ENCODE results near the gene PRKN. TPM values are rescaled to one million over a fixed set of nuclear protein-coding genes. Genes with fewer than 3 reads are reported as not detected.

Gene PRKN
- polyA plus RNA-seq, 1 donor, result 4.6 TPM

DNA sequence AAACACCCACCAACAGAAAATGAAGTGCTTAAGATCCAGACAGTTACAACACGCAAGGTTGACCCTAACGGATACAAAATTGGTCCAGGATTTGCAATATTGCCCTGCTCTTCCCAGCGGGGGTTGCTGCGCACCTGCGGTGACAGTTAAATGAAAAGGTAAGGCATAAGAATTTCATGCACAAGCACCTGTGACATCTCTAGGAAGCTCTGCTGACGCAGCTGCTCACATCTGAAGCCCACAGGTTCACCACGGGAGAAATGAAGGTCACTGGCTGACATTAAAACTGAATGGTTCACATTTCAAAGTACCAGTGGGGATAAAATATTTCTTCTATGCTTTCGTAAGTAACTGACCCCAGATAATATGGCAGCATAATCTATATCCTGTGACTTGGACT is 764.4 kb downstream of the PRKN start:
- DNase-seq (ENCODE audit: low read depth), result no peak

DNA sequence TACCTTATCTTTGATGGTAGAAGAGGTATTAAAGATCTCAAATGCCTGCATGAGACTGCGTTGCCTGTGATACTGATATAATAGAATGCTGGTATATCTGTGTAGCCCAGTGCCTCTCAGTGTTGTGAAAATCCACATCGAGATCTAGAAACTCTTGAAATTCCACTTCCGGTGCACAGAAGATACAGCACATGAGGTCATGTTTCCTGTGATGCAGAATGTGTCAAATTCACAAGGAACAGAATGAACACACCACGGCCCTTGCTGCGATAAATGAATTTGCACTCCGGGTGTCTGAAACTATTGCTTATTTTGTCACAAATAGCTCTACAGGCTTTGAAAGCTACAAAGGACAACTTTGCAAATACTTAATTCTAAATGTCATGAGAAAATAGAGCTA is 765.8 kb downstream of the PRKN start:
- no peak for DNase-seq (ENCODE audit: low read depth)

DNA sequence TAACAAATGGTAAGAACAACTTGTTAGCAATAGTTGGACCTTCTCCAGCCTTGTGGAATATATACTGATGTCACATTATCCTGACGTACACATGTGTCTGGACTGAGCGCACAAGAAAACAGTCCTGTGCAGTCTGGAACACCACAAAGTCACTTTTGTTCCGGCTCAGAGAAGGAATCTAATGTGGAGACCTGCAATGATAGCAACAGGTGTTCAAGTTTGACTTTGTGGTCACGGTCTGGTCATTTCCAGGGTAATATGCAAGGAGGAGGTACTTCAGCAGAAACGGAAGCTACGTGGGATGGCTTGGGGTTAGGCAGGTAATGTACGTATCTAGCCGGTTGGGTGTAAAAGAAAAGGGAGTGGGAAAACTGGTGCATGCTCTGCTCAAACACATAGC is 766.5 kb downstream of the PRKN start:
- DNase-seq (ENCODE audit: low read depth), result no peak

DNA sequence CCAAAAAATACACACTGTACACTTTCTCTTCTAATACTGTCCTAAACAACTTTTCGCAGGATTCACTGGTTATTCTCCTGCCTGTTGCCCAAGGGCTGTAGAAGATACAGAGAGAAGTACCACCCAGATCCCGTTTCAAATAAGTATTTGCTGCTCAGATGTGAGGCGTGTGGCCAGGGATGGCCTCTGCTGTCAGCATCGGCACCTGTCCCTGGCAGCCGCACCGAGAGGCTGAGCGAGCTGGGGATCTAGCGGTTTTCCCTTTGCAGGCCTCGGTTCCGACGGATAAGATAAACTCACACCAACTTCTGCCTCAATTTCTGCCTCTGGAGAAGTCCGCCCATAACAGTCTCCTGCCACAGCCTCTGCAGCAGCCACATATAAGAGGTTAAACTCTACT is 768.5 kb downstream of the PRKN start:
- no peak for DNase-seq (ENCODE audit: low read depth)

DNA sequence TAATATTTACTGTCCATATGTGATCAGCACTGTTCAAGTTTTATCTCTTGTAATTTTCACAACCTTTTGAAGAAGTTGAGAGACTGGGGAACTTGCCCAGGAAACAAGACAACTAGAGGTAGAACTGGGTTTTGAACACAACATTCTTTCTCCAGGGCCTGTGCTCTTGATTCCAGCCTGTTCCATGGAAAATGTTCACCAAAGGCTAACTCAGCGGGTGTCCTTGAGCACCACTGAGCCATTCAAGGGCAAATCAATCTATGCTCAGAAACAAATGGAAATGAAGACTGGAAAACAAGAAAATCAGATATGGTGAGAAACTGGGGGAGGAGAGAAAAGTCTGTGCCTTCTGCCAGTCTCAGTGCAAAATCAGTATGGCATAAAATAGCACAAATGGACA is 771.5 kb downstream of the PRKN start:
- no peak for DNase-seq (ENCODE audit: low read depth)

DNA sequence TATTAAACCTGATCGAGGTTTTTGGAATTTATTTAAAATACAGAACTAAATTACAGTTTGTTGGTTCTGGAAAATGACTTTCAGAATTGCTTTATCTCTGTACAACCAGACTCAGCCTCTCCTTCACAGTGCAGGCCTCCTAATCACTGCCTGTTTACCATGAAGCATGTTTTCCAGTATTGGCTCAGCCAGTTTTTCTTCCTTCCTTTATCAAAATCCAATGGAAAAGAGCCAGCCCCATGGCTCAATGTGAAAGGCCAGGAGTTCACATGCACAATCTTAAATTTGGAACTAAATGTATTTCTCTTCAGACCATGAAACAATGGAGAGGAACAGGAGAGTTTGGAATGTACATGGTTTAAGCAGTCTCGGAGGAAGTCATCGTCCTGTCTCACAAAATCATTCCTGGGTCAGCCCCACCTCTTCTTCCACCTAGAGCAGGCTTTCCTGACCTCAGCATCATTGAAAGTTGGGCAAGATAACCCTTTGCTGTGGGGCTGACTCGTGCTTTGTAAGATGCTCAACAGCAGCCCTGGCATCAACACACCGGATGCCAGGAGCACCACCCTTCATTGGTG is 772.8 kb downstream of the PRKN start:
- DNase-seq (ENCODE audit: low read depth), result no peak

DNA sequence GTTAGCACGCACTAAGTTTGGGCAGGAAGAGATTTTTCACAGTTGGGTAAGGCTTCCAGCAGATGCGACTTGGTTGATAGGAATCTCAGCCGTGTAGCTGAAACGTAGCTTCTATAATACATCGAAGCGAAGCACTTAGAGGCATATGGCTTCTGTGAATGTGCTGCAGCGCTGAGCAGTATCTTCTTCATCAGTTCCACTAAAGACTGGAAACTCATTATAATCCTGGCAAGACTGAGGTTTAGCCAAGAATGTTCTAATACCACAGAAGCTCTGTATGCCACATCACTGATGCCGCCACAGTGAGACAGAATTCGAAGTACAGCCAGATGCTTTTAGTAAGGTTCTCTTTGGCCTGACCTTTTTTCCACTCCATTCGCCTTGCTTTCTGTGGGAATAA is 773.5 kb downstream of the PRKN start:
- no peak for DNase-seq (ENCODE audit: low read depth)

DNA sequence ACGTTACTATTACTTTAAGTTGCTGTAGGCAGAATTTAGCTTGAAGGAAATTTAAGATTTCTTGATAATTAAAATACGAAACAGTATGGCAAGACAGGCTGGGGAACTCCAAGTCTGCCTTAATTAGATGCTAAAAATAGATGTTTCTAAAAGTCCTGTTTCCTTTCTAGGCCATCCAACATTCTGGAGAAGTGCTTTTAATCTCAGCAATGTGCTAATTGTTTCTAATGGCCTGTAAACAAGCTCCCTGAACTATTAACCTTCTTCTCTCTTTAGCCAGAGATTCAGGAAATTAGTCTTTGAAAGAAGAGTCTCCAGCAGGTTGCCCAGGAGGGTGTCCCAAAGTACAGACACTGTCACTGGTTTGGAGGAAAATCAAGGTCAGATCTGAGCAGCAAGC is 776.4 kb downstream of the PRKN start:
- no peak for DNase-seq (ENCODE audit: low read depth)

DNA sequence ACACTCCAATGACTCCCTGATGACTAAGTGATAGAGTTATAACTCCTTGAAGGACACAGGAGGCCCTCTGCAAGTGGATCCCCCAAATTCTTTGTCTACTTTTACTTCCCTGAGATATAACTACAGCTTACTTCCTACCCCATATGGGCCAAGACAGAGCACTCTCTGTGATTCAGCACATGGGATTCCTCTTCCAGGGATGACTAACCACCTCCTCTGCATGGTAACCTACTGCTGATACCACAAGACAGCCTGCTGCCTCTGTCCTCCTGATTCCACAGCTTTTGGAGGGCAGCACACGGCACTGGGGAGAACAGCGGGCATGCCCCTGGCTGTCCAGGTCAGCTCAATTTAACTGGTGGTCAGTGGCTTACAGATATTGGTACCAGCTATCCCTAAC is 778.0 kb downstream of the PRKN start:
- DNase-seq (ENCODE audit: low read depth), result no peak

DNA sequence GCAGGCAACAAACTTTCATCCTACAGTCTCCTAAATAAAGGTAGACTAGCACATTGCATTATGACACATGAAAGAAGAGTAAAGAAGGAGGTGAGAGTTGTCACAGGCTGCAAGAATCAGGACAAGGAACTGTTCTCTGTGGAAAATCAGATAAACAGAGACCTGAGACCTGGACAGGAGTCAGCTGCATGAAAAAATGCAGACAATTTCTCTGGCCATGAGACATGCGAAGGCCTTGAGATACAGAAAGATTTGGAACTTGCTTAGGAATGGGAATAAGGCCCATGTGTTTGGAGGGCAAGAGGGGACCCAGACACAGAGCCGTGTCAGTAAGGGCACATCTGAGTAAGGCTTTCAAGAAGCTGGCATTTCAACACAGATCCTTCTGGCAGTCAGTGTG is 779.1 kb downstream of the PRKN start:
- no peak for DNase-seq (ENCODE audit: low read depth)

DNA sequence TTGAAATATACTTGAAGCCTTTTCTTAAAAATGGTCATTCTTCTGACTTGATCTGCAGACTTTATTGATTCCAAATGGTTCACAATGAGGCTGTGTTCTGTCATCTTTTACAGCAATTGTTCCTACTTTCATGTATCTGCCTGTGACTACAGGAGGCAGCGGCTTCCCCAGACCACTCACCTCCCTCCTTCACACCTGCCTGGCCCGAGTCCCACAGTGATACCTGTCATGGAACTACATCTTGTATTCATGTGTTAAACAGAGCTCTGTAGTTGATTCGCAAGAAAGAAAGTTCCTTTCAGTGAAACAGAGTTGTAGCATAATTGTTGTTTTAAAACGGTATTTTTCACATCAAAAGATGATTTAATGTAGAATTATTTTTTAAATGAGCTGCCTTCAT is 780.2 kb downstream of the PRKN start:
- DNase-seq (ENCODE audit: low read depth), result no peak

DNA sequence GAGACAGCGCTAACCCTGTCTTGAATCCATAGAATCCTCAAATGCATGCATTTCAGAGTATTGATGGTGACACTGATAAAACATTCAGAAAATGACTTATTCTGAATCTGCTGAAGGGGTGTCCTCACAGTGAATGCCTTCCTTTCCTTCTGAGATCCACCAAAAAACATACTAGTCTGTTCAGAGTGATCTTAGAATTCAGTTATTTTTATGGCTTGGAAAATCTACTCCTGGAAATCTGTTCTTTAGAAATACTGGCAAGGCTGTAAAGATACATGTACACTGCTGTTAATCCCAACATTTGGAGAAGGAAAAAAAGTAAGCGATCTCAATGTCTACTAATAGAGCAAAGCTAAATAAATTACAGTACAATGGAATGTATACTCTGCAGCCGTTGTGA is 781.1 kb downstream of the PRKN start:
- no peak for DNase-seq (ENCODE audit: low read depth)

DNA sequence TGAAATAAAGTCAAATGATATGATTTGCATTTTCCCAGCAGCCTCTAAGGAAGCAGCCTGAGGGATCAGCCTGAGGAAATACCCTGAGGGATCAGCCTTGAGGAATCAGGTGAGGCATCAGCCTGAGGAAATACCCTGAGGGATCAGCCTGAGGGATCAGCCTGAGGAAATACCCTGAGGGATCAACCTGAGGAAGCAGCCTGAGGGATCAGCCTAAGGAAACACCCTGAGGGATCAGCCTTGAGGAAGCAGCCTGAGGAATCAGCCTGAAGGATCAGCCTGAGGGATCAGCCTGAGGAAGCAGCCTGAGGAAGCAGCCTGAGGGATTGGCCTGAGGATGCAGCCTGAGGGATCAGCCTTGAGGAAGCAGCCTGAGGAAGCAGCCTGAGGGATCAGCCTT is 784.0 kb downstream of the PRKN start:
- DNase-seq (ENCODE audit: low read depth), result no peak

DNA sequence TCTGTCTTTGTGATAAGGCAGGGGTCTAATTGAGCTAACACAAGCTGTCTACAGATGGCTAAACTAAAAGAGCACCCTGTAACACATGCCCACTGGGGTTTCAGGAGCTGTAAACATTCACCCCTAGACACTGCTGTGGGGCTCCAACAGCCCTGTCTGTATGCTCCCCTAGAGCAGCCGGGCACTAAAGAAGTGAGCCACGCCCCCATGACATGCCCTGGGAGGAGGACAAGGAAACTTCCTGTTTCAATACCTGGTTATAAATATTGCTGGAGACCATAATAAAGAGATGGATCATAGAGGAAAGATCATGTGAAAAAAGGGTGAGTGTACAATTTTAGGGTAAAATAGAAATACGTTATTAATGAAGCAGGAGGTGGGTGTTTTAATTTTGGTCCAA is 786.0 kb downstream of the PRKN start:
- no peak for DNase-seq (ENCODE audit: low read depth)

DNA sequence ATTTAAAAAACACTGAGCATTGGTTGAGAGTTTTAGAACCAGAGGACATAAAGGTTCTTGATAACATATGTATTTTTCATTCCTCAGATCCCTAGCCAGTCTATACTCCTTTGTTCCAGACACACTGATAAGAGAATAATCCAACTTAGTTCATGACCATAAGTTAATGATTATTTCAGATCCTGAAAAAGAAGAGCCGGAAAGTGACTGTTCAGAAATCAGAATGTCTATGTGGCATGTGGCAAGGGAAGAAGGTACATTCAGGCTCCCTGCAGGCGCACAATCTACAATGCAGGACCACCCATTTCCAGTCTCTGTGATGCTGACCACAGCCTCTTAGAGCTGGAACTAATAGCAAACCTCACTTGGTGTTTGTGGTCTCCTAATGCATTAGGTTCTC is 787.0 kb downstream of the PRKN start:
- no peak for DNase-seq (ENCODE audit: low read depth)

DNA sequence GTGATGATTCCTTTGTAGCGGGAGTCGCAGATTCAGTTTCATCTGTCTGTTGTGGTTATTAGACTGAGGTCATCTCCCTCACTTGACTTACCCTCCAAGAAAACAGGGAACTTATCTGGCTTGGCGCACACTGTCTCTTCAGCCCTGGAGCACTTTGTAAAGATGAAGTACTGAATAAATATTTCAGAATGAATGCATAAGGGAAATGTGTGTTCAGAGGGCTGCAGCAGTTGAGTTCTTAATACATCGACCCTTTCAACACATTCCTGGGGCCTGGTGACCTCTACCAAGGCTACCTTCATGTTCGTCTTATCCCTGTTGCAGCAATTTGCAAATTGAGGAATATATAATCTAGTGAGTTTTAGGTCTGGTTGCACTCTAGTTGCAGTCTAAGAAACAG is 801.2 kb downstream of the PRKN start:
- DNase-seq (ENCODE audit: low read depth), result no peak

DNA sequence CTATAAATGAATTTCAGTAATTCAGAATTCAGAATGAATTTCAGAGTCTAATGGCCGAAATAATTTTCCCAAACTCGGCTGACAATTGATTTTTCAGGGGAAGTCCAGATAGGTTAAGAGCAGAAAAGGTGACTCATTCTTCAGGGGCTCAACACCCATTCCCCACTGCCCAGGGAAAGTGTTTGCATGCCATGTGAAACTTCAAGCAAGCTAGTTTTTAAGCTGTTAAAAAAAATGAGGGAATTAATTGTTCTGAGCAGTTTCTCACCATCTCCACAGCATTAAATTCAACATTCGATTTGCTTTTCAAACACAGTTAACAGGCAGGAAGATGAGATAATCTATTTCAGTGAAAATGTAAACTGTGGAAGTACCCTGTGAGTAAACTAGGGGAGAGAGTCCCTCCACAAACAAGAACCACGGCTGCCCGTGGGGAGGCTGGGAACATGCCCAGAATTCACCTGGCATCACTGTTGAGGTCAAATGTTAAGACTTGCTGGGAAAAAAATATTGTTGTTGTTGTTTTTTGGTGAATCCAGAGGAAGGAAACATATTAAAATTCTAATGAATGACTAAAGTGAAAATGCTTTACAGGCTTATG is 803.0 kb downstream of the PRKN start:
- no peak for DNase-seq (ENCODE audit: low read depth)

DNA sequence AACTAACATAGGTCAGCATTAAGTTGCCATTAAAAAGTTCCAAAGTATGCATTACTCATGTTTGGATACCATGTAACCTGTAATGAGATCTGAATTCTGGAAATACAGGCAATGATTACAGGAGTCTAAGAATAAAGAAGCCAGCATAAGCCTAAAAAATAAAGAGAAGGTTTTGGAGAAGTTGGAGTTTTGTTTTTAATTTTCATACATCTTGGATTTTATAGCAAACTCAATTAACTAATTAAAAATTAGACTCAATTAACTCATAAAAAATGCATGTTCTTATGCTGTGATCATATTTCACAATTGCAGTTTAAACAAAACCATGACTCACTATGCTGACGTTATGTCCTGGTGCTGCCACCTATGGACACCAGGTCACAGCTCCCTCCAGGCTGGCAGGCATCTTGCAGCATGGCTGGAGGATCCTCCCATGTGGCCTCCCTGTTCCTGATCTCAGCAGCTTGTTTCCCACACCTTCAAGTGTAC is 804.9 kb downstream of the PRKN start:
- no peak for DNase-seq (ENCODE audit: low read depth)

DNA sequence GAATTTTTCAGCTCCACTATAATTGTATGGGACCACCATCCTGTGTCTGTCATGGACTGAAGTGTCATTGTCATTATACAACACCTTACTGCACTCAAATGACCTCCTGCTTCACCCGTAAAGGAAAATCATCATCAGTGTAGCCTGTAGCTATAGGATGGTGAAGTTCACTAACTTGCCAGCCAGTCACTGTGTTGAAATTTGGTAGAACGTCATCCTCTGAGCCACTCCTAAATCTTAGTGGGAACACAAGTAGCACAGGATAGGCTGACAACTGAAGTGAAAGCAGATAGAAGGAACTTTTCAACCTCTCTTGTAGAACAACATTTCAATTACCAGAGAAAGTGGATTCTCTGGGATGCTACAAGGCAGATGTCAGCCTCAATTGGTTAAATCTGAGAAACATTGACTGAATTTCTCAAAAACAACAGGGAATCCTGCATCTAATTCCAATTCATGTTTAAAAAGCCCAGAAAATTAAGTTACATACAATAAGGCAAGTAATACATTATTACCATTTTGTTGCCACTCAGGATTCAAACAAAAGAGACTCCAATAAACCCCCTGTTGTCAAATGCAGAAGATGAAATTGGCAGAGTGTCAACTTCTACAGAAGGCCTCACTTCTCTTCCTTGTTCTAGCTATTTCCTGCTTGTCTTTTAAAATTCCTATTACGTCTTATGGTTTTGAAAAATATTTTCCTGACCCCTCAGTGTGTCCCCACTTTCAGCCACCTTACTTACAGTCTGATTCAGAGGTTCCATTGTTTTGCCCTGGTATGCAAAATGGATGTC is 805.8 kb downstream of the PRKN start:
- no peak for DNase-seq (ENCODE audit: low read depth)

DNA sequence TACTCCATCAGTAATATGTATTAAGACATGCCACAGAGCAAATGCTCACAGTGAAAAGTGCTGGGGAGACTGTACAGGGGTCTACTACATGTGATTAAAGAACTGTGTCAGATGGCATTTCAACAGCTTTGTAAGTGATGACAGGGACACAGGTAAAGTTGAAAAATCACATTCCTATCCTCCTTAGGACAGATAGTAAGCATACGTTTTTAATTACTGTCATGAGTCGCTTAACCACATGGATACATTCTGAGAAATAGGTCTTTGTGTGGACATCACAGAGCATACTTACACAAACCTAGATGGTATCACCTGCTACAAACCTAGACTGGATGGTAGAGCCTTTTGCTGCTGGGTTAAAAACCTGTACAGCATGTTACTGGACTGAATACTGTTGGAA is 807.9 kb downstream of the PRKN start:
- DNase-seq (ENCODE audit: low read depth), result no peak

DNA sequence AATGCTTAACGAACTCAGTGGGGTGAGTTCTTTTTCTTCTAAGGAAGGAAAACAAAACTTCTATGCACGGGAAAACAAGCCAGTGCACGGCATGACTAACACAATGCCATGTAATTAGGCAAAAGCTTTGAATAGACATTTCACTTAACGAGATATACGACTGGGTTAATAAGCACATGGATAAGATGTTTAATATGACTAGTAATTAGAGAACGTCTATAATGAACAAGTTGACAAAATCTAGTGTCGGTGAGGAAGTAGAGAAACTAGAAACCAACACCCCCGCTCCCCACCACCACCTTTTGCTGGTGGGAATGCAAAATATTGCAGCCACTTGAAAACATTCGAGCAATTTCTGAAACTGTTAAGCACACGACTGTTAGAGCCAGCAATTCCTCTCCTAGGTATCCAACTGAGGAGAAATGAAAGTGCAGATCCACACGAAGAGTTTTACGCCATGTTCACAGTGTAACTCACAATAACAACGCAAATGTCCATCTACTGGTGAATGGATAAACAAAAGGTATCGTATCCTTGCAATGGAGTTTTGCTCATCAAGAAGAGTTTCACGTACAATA is 808.8 kb downstream of the PRKN start:
- DNase-seq (ENCODE audit: low read depth), result no peak

DNA sequence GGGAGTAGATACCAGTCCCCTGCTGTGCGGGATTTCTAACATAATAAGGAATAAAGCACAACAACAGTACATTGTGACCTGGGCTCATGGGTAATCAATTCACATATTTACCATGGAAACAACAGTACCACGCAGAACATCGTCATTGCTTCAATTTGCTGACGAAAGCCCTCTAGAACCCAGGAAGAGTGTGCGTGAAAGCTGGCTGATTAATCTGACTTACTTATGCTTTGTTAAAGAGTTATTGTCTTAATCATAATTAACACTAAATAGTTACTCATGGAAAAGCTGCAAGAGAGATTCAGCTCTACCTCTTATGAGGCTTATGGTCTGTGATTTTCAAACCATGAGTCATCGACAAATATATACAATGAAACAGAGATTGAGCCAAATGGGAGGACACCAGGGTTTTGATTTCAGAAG is 809.4 kb downstream of the PRKN start:
- no peak for DNase-seq (ENCODE audit: low read depth)

DNA sequence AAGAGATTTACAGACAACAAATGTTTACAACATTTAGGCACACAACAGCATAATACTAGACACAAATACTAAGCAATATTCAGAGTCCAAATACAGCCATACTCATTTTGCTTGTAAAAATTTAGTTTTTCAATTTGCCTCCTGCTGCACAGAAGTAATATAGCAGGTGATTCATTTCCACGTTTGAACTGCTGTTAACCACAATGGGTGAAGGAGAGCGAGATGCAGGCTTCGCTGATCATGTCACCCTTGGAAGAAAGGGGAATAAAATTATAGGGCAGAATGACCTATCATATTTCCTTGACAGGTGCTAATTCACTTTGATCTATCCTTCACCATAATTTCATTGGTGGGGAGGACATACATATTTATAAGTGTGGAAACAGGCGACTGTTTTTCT is 809.9 kb downstream of the PRKN start:
- no peak for DNase-seq (ENCODE audit: low read depth)
